Measurements from ENCODE around the gene LAMTOR2.
A peak's percentile ranks its signal among the peaks of the same experiment; 100 is the strongest.
"Not testable (repeated sequence)": the region's sequence is repeated elsewhere in the genome, so short reads cannot be mapped to it uniquely, and the experiment has no call there.

LAMTOR2 gene

DNA sequence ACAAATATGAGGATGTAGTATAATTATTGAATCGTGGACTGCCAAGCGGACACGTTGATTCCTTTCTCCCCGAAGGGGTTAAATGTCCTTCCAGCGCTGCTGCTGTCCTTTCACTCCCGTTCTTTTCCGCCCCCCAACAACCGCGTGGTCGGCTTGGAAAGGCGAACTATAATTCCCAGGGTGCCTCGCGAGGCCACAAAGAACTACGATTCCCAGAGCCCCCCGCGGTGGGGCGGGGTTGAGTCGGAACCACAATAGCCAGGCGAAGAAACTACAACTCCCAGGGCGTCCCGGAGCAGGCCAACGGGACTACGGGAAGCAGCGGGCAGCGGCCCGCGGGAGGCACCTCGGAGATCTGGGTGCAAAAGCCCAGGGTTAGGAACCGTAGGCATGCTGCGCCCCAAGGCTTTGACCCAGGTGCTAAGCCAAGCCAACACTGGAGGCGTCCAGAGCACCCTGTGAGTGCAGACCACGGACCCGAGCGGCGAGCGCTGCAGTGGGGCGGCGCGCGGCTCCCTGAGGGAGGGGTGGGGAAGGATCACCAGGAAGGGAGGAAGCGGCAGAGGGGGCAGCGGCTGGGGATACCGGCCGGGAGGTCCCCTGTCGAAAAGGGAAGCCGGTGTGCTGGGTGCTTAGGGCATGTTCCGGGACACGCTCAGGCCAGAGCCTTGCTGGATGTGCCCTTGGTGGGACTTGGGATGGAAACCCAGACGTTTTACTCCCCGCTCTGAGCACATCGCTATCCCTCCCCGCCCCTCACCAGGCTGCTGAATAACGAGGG, at the start of gene LAMTOR2:
LAMTOR2 (plus strand) TSS at position 283 of the 781 bp plus-strand sequence; CDS start at position 391, 108 bp downstream.
- peak; percentile 97 for DNase-seq

- no peak for DNase-seq
Observed at GRCh38 chr1:156004843-156005584, 49.6 kb upstream of the LAMTOR2 start.

DNA sequence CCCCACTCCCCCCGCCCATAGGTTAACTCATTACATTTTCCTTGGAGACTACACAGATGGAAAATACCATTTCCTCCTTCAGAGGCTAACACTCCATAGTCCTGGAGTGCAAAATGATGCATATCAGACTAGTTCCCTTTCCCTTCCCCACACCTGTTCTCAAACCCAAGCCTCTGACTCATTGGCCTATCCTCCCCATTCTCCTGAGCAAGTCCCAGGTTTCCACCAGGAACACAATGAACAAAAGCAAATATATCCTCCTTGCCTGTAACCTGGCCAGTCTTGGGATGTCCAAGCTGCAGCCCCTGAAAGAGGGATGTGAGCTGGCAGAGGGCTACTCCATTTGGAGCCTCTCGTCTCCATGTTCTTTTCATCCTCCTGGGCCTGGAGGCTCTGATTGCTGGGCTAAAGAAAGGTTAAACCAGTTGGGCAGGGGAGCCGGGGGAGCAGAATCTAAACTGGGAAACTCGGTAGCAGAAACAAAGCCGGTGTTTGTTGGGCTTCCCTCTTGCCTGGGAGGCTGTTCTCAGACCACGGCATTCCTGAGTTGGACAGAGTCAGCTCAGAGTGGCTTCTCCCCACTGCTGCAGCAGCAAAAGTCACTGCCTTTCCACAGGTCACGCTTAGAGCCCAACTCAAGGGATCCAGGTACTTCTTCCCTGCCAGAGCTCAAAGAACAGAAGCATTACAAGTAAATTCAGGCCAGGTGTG, 47.8 kb upstream of the LAMTOR2 start:
- DNase-seq = no peak

GRCh38 chr1:156009404-156009803, 45.2 kb upstream of the LAMTOR2 start:
- no peak for DNase-seq

DNA sequence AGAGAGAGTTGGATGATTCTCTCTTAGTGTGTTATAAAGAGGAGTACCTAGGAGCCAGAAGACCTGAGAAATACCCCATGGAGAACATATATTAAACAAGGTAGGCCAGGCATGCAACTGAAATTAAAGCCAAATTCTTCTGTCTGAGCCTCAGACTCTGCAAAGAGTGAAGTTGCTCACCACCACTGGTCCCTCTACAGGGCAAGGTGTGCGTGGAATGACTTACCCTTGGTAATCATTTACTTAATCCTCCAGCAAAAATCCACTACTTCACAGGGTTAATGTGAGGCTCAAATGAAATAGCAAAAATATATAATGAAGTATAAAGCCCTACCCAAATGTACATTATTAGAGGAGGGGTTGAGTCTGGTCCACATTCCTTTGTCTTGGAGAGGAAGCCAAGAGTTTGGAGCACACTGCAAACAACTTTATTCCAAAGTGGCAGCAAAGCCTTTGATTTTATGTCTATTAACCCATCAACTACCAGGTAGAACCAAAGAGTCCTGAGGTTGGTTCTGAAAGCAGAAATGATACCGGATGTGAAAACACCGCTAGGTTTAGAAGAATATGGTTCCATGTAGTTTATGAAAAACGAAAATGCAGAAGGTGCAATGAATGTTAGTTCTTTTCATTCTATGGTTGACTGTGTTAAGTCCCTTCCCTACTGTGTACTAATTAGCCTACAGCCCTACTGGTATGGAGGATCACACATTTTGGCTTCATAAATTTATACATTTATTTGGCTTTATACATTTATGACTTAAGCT, 42.3 kb upstream of the LAMTOR2 start:
- no peak for DNase-seq

- DNase-seq = no peak
Observed at GRCh38 chr1:156014829-156015228, 39.8 kb upstream of the LAMTOR2 start.

- no peak for DNase-seq
Observed at GRCh38 chr1:156019946-156020292, 34.7 kb upstream of the LAMTOR2 start.

DNA sequence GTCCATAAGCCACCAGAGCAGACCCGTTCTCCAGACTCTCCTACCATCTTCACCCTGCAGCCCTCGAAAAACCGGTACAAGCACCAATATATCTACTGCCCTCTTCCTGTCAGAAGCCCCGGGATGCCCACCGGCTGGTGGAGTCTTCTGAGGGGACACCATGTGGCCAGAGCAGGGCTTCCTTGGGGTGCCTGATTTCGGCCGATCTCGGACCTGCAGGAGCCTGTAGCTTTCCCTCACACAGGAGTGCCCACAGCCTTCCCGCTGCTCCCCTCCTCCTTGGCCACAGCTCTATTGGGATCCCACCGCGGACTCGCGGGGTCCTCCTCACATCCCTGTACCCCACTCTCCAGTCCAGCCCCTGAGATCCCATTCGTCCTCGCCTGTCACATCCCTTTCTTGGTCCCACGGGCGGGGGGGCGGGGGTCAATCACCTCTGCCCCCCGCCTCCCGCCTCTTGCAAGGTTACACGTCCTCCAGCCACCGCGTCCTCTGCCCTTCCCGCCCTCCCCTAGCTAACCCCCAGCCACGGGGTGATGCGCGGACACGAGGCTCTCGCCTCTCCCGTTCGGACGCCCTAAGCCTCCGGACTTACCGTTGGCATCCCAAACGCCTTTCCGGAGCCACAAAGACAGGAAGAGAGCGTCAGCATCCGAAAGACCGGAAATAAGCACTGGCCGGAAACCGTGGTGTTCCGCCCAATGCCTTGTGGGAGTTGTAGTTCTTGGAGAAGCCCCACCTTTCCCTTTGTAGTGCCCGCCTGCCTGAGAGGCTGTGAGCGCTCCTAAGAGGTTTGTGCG, 34.1 kb upstream of the LAMTOR2 start, which contains the start of gene SSR2:
SSR2 (minus strand) TSS at position 659 of the 800 bp plus-strand sequence. CDS start 784 bp downstream, outside the sequence.
- DNase-seq = peak; percentile 88

DNA sequence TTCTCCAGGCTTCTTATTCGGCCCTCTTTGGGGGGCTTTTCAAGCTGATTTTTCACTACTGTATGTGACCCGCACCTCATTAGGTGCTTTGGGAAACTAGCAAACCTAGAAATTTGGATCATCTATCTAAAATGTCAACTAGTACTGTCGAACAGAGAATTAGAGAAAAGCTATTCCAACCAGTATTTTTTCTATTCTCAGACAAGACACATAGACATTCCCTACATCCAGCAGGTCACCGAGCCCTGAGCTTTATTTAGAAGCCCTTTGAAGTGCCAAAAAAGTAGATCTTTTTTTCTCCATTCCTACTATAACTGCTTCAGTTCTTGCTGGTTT, 33.5 kb upstream of the LAMTOR2 start:
- no peak for DNase-seq

GRCh38 chr1:156021954-156022353, 32.6 kb upstream of the LAMTOR2 start:
- DNase-seq = no peak

DNA sequence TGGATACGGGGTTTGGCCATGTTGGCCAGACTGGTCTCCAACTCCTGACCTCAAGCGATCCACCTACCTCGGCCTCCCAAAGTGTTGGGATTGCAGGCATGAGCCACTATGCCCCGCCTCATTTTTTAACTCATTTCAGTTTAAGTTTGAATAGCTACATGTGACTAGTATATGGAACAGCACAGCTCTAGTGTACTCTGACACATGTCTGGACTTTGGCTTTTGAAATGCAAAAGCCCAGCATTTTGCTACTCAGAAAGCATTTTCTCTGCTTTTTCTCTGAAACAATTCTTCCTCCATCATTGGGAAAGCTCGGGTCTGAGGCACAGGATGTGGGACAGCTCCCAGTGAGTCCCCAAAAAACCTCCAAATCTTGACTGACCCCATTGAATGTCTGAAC, 29.8 kb upstream of the LAMTOR2 start:
- DNase-seq = no peak

DNA sequence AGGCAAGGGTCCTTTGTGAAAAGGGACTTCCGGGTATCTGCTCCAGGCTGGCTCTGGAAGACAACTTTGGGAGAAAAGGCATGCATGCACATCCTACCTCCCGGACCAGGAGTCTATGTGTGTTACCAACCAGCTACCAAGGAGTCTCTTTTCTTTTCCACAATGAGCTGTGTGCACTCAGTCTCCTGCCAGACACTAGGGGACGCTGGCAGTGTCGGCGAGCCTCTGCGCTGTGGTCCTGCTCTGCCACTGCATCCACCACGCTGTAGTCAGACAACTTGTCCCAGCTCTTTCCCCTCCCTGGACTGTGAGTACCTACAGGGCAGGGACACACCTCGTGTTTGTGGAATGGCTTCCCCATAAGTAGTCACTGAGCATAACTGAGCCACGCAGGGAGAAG, 28.7 kb upstream of the LAMTOR2 start:
- DNase-seq = peak; percentile 49

GRCh38 chr1:156026588-156026987, 28.0 kb upstream of the LAMTOR2 start:
- no peak for DNase-seq

GRCh38 chr1:156033011-156033410, 21.6 kb upstream of the LAMTOR2 start:
- no peak for DNase-seq

GRCh38 chr1:156034991-156035390, 19.6 kb upstream of the LAMTOR2 start:
- DNase-seq = not testable (repeated sequence)

DNA sequence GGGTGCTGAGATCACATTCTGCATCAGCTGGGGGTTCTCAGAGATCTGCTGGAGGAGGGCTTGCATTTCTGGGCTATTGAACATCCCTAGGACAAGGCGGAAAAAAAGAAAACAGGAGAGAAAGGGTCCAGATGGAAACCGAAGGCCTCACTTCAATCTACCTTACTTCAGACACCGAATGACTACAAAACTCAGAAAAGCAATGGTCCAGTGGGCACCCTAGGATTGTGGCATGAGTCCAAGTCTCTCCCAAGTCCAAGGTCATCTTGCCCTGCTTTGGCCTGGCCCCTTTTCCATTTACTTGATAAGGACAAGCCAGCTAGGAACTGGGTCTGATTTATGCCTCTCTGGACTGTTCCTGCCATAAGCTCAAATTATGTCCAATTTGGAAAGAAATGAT, 11.8 kb upstream of the LAMTOR2 start:
- DNase-seq = no peak

GRCh38 chr1:156045076-156045475, 9.5 kb upstream of the LAMTOR2 start:
- DNase-seq = no peak

- no peak for DNase-seq
Observed at GRCh38 chr1:156048663-156049258, 5.8 kb upstream of the LAMTOR2 start.

GRCh38 chr1:156050376-156050775, 4.2 kb upstream of the LAMTOR2 start:
- DNase-seq = no peak

DNA sequence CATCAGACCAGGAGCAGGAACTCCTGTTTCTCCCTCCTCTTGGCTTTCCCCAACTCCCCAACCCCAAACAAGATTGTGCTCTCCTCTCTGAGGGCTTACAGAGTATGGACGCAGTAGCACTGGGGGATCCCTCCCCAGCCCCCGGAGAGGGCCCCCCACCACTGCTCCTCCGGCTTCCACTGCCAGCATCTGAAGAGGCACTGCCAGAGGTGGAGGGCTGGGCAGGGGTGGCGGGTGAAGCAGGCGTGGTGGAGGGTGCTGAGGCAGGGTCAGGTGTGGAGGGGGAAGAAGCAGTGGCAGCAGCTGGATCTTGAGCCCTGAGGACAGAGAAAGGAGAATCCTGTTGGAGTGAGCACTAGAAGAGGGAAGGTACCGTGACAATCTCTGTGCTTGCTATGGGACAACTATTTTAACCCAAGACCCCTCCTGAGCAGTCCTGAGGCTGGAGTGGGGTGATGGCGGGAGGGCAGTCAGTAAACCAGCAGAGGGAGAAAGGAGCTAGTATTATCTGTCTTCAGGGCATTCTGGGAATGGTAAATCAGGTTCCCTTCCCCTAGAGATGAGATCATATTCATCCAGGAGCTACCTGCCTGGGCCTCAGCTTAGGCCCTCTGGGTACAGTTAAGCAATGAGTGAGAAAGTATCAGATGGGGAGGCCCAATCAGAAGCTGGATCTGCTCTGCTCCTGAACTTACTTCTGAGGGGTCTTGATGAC, 3.4 kb upstream of the LAMTOR2 start:
- no peak for DNase-seq

All from NCI-H1436 (cell line).